WERI-Rb-1 (cell line): Measurements from ENCODE around the gene ALKBH3.

Experiments
- DNase-seq: peaks from one replicate; pipeline ENCODE4 v3.0.0-alpha.2; 2020
- H3K27ac ChIP-seq: fragments of 250-450 bp; sonication (Bioruptor Pico); 2 replicates; pipeline ENCODE4 v1.5.1; 2020; ENCODE audit warnings: mild to moderate bottlenecking, moderate library complexity
- H3K27me3 ChIP-seq: fragments of 250-450 bp; sonication (Bioruptor Pico); 2 replicates; pipeline ENCODE4 v1.5.1; 2021; ENCODE audit warnings: mild to moderate bottlenecking, low read depth, moderate library complexity; ENCODE audit not compliant: insufficient read depth, severe bottlenecking
- H3K36me3 ChIP-seq: fragments of 250-450 bp; sonication (Bioruptor Pico); 2 replicates; pipeline ENCODE4 v1.5.1; 2020; ENCODE audit warnings: mild to moderate bottlenecking, moderate library complexity
- H3K4me3 ChIP-seq: 2 replicates; pipeline ENCODE4 v1.5.1; 2011; ENCODE audit warnings: low read depth, mild to moderate bottlenecking, control low read depth, low read length
- H3K9me3 ChIP-seq: fragments of 250-450 bp; sonication (Bioruptor Pico); 2 replicates; pipeline ENCODE4 v1.5.1; 2021; ENCODE audit warnings: mild to moderate bottlenecking, moderate library complexity; ENCODE audit not compliant: severe bottlenecking
- TF ChIP-seq, protein P1 (sequence below): IDR thresholded peaks from 2 replicates; pipeline ENCODE4 v1.5.1; 2011; ENCODE audit warnings: low read depth, mild to moderate bottlenecking, control low read depth, inconsistent platforms, low read length

ALKBH3 gene

DNA sequence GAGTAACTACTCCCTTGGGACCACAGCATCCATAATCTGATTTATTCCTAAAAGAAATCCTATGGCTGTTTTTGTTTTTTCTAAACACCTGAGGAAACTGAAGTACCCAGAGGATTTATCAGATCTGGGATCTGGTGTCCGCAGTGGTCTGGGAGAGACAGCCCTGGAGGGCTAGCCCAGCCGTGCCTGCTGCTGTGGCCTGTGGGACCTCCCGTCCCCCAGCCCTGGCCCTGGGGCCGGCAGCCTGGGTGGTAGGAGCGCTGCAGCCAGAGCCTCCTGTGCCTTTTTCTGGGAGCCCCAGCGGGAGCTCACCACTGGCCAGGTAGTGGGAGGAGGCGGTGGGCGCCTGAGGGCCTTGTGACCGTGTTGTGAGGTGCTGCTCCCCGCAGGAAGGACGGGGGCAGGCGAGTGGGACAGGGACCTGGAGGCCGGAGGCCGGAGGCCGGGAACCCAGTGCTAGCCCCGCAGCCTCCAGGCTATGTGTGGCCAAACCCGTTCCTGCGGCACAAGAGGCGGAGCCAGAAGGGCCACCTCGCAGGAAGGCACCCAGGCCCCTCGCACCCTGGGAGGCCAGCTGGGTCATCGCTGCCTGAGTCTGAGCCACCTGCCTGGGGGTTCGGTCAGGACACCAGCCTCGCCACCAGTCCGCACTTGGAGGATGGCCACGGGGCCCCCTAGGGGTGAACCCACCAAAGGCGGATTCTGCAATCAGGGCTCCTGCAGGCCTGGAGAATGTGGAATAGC lies 43.7 kb downstream of the ALKBH3 start:
- no peaks in the 10 kb centered on the region for H3K9me3 ChIP-seq
- no peak for DNase-seq
- TF ChIP-seq, protein P1, sequence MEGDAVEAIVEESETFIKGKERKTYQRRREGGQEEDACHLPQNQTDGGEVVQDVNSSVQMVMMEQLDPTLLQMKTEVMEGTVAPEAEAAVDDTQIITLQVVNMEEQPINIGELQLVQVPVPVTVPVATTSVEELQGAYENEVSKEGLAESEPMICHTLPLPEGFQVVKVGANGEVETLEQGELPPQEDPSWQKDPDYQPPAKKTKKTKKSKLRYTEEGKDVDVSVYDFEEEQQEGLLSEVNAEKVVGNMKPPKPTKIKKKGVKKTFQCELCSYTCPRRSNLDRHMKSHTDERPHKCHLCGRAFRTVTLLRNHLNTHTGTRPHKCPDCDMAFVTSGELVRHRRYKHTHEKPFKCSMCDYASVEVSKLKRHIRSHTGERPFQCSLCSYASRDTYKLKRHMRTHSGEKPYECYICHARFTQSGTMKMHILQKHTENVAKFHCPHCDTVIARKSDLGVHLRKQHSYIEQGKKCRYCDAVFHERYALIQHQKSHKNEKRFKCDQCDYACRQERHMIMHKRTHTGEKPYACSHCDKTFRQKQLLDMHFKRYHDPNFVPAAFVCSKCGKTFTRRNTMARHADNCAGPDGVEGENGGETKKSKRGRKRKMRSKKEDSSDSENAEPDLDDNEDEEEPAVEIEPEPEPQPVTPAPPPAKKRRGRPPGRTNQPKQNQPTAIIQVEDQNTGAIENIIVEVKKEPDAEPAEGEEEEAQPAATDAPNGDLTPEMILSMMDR: peak; percentile 51
- no peaks in the 10 kb centered on the region for H3K27me3 ChIP-seq
- peaks cover 4% of the 10 kb centered on the region for H3K36me3 ChIP-seq
- H3K27ac ChIP-seq: no peak overlapping the region
- no peak overlapping the region for H3K4me3 ChIP-seq

DNA sequence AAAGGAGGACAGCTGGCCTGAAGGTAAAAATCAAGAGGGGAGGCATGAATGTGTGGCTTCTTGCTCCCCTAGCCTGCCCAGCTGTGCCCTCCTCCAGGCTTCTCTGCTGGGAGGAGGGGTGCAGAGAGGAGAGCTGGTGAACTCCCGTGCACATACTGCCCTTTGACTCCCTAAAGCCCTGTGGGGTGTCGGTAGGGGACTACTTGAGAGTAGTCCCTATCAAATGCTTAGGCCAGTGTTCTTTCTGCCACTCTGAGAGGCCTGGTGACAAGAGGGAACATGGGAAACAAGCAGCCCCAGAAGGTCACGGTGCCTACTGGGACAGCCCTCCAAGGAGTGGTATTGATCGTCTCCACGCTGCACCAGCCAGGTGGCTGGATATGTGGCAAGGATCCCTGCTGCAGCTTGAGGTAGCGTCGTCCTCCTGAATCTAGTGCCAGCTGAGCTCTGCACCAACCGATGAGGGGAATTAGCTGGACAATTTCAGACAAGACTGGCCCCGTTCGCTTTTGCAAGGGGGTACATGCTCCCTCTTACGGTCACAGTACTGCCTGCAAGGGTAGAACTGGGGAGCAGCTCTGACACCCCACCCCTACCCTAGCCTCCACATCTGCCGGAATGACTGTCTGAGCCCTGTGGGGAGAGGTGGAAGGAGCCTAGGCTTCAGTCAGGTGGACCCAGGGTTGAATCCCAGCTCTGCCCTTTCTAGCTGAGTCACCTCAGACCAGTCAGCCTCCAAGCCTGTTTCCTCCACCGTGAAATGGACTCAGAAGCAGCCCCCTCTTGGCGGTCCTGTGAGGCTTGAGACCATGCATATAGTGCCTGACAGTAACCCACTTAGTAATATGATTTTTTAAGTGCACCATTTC lies 44.7 kb downstream of the ALKBH3 start:
- no peaks in the 10 kb centered on the region for H3K27me3 ChIP-seq
- TF ChIP-seq, protein P1: no peak
- H3K9me3 ChIP-seq: no peaks in the 10 kb centered on the region
- H3K4me3 ChIP-seq: no peak overlapping the region
- H3K27ac ChIP-seq: no peak overlapping the region; the same call in 1 of the 2 replicates
- DNase-seq: no peak
- H3K36me3 ChIP-seq: no peaks in the 10 kb centered on the region

GRCh38 chr11:43925932-43926505 lies 45.4 kb downstream of the ALKBH3 start:
- Histone ChIP-seq H3K4me3 (no peak overlapping the region), H3K27me3 (no peaks in the 10 kb centered on the region), H3K27ac (no peak overlapping the region), H3K36me3 (no peaks in the 10 kb centered on the region), H3K9me3 (no peaks in the 10 kb centered on the region)
- no peak for DNase-seq
- TF ChIP-seq, protein P1: no peak

DNA sequence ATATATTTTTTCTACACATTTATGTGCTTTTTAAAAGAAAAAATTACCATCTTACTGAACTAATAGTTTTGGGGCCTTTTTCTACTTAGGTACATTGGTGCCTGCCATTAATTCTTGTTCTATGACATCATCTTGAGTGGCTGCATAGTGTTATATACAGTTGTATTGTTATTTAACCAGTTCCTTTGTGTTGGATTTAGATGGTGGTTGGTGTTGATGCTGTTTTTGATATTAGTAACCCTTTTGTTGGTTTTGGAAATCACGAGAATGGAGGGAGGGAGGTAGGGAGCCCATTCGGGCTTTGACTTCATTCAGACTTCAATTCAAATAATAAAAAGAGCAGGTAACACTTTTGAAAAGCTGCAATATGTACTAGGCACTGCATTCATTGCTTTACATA lies 46.4 kb downstream of the ALKBH3 start:
- Histone ChIP-seq H3K27ac (no peak overlapping the region), H3K27me3 (no peaks in the 10 kb centered on the region)

GRCh38 chr11:43927925-43928707 lies 47.5 kb downstream of the ALKBH3 start:
- no peak for DNase-seq
- TF ChIP-seq, protein P1: no peak
- Histone ChIP-seq H3K36me3 (no peaks in the 10 kb centered on the region), H3K27ac (no peak overlapping the region), H3K9me3 (no peaks in the 10 kb centered on the region), H3K27me3 (no peaks in the 10 kb centered on the region), H3K4me3 (no peak overlapping the region)

More for the DNA sequence above, 46.4 kb downstream of the ALKBH3 start:
- DNase-seq: no peak
- no peak overlapping the region for H3K4me3 ChIP-seq
- no peaks in the 10 kb centered on the region for H3K36me3 ChIP-seq
- H3K9me3 ChIP-seq: no peaks in the 10 kb centered on the region
- TF ChIP-seq, protein P1: no peak
